Medulla oblongata (tissue), 1 donor: Measurements from ENCODE around the gene CDKL2.
"Not testable (repeated sequence)": the region's sequence is repeated elsewhere in the genome, so short reads cannot be mapped to it uniquely, and the experiment has no call there.

ENCODE experiments used
- DNase-seq: peaks from one replicate; pipeline ENCODE4 v3.0.0-alpha.2; 2015; ENCODE audit errors: extremely low spot score

The CDKL2 gene

DNA sequence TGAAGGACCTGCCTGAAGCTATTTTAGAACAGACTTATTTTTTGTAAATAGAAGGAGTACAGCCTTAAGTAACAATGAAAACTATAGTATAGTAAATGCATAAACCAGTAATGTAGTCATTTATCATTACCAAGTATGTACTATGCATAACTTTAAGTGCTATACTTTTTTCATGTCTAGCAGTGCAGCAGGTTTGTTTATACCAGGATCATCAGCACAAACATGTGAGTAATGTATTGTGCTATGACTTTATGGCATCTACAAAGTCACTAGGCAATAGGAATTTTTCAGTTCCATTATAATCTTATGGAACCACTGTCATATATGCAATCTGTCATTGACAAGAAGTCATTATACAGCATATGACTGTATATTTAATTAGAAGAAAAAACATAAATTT lies 77.9 kb downstream of the CDKL2 start:
- no peak for DNase-seq

DNA sequence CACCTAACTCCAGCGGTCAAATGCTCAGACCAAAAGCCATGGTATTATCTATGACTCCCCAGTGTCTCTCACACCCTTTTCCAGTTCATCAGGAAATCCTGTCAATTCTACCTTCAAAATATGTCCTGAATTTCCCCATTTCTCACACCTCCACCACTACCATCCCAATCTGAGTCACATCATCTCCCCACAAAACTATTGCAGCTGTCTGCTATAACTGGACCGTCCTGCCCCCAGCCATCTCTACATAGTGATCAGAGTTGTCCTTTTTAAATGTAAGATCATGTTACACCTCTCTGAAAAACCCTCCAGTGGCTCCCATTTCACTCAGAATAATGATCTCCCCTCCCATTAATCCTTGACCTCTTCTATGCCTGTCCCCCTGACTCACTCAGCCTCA lies 81.3 kb downstream of the CDKL2 start:
- DNase-seq = no peak

DNA sequence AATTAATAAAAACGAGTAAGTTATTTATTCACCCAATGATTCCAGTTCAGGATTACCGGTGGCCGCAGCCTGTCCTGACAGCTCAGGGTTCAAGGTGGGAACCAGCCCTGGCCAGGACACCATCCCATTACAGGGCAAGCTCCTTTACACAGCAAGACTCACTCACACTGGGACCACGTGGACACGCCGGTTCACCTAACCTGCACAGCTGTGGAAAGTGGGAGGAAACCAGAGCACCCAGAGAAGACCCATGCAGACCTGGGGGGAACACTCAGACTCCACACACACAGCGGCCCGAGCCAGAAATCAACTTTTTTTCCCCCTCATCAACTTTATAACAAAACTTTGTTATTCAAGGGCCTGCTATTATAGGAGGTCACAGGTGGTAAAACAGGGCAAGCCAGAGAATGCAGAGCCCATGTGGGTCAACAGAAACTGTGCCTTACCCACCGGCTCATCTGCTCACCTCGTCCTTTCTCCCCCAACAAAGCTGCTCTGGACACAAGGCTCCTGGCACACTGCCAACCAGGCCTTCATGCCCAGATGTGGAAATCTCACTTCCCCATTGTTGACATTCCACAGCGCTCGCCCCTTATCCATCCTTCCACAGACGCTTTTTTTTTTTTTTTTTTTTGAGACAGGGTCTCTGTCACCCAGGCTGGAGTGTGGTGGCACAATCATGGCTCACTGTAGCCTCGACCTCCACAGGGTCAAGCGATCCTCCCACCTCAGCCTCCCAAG lies 82.5 kb downstream of the CDKL2 start:
- DNase-seq = peak; percentile 38

DNA sequence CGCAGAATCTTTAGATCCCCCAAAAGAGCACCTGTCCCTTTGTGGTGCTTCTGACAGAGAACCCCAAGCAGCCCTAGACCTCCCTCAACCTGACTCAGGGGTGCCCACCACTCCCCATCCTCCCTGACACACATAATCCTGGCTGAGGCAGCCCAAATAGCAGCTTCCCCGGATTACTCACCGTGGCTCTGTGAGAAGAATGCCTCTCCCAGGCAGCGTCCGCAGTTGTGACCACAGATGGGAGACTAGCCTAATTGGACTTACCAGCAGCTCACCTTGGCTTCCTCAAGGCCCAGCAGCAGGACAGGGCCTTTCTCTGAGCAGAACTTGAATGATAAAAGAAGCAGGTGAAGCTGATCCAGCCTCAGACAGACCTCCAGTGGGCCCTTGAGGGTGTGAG lies 84.8 kb downstream of the CDKL2 start:
- no peak for DNase-seq

DNA sequence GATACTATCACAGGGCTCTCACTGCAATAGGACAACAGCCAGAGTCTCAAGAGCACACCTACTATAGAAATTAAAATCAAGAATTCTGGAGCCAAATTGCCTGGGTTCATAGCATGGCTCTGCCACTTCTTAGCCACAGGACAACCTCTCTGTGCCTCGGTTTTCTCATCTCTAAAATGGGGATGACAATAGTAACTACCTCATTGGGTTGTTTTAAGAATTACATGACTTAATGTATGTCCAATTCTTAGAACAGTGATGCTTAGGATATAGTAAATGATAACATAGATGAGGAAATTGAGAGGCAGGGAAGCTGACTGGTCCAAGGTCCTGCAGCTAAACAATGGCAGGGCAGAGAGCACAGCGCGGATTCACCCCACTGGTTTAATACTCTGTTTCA lies 85.5 kb downstream of the CDKL2 start:
- DNase-seq = no peak

DNA sequence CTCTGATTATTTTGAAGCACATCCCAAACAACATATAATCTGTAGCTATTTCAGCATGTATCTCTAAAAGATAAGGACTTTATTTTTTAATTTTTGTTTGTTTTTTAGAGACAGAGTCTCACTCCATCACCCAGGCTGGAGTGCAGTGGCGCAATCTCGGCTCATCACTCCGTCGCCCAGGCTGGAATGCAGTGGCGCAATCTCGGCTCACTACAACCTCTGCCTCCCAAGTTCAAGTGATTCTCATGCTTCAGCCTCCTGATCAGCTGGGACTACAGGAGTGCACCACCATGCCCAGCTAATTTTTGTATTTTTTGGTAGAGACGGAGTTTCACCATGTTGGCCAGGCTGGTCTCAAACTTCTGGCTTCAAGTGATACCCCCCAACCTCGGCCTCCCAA lies 86.1 kb downstream of the CDKL2 start:
- DNase-seq = not testable (repeated sequence)

DNA sequence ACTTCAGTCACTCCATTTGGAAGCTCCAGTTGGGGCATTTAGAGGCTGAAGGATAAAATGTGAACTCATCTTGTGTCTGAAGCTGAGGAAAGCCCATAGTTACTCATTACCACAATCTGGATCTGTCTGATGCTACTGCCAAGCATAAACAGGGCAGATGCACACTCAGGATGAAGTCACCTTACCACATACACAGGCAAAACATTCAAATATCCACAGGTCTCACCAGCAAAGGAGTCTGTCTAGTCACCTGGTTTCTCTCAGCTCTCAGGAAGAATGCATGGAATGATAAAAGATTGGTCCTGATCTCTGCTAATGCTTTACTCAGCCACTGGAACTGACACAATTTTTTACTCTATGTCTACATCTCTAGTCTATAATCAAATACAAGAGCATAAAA lies 87.5 kb downstream of the CDKL2 start:
- no peak for DNase-seq

DNA sequence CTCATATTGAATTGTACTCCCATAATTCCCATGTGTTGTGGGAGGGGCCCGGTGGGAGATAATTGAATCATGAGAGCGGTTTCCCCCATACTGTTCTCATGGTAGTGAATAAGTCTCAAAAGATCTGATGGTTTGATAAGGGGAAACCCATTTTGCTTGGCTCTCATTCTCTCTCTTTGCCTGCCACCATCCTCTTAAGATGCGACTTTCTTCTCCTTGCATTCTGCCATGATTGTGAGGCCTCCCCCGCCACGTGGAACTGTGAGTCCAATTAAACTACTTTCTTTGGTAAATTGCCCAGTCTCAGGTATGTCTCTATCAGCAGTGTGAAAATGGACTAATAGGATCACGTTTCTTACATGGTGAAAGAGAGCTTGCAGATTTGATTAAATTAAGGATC lies 93.0 kb downstream of the CDKL2 start:
- DNase-seq = not testable (repeated sequence)

DNA sequence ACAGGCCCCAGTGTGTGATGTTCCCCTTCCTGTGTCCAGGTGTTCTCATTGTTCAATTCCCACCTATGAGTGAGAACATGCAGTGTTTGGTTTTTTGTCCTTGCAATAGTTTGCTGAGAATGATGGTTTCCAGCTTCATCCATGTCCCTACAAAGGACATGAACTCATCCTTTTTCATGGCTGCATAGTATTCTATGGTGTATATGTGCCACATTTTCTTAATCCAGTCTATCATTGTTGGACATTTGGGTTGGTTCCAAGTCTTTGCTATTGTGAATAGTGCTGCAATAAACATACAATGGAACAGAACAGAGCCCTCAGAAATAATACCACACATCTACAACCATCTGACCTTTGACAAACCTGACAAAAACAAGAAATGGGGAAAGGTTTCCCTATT lies 96.4 kb downstream of the CDKL2 start:
- not testable (repeated sequence) for DNase-seq

DNA sequence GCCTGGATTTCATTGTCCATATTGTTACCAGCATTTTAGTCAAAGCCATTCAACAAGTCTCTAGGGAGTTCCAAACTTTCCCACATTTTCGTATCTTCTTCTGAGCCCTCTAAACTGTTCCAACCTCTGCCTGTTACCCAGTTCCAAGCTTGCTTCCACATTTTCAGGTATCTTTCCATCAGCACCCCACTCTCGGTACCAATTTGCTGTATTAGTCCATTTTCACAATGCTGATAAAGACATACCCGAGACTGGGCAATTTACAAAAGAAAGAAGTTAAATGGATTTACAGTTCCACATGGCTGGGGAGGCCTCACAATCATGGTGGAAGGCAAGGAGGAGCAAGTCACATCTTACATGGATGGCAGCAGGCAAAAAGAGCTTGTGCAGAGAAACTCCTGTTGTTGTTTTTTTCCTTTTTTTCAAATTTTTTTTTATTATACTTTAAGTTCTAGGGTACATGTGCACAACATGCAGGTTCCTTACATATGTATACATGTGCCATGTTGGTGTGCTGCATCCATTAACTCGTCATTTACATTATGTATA lies 96.9 kb downstream of the CDKL2 start:
- not testable (repeated sequence) for DNase-seq

DNA sequence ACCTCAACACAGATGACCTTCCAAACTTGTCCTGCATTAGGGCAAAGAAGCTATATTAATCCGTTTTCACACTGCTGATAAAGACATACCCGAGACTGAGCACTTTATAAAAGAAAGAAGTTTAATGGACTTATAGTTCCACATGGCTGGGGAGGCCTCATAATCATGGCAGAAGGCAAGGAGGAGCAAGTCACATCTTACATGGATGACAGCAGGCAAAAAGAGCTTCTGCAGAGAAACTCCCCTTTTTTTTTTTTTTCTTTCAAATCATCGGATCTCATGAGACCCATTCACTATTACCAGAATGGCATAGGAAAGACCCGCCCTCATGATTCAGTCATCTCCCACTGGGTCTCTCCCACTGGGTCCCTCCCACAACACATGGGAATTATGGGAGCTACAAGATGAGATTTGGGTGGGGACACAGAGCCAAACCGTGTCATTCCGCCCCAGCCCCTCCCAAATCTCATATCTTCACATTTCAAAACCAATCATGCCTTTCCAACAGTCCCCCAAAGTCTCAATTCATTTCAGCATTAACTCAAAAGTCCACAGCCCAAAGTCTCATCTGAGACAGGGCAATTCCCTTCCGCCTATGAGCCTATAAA lies 98.7 kb downstream of the CDKL2 start:
- not testable (repeated sequence) for DNase-seq

DNA sequence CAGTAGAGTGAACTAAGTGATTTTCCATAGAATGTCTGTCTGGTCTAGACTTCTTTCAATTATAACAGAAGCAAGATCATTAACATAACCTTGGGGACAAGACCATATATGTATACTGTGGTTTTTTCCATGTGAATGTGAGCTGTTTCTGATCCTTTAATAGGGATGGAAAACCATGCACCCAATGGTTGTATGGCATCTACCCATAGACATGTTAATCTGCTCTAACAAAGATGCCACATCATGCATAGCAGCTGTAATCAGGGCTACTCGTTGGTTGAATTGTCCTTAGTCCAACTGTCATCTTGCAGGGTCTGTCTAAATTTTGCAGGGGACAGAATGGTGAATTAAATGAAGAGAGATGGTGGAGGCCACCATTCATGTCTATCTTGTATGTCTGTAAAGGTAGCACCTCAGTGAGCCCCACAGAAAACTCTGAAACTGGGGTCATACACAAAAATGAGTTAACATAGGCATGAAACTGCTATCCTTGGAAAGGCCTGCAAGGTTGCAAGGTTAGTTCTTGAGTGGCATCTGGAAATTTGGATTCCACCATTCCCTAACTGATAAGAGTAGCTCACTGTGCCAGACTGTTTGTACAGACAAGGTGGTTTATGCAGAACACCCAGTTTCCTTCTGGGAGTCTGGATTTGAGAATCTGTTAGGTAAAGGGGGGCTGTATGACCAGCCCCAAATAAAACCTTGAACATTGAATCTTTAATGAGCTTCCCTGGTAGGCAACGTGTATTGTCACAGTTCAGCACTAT lies 99.6 kb downstream of the CDKL2 start:
- no peak for DNase-seq
